GM19455 (cell line): Measurements from ENCODE around the gene ZBTB21.
"Not testable (repeated sequence)": the region's sequence is repeated elsewhere in the genome, so short reads cannot be mapped to it uniquely, and the experiment has no call there.

Source experiments
- ATAC-seq: cut with Tn5 transposase; IDR thresholded peaks from one replicate; pipeline ENCODE4 v1.9.1; 2021; ENCODE audit not compliant: unreplicated experiment

Gene ZBTB21

DNA sequence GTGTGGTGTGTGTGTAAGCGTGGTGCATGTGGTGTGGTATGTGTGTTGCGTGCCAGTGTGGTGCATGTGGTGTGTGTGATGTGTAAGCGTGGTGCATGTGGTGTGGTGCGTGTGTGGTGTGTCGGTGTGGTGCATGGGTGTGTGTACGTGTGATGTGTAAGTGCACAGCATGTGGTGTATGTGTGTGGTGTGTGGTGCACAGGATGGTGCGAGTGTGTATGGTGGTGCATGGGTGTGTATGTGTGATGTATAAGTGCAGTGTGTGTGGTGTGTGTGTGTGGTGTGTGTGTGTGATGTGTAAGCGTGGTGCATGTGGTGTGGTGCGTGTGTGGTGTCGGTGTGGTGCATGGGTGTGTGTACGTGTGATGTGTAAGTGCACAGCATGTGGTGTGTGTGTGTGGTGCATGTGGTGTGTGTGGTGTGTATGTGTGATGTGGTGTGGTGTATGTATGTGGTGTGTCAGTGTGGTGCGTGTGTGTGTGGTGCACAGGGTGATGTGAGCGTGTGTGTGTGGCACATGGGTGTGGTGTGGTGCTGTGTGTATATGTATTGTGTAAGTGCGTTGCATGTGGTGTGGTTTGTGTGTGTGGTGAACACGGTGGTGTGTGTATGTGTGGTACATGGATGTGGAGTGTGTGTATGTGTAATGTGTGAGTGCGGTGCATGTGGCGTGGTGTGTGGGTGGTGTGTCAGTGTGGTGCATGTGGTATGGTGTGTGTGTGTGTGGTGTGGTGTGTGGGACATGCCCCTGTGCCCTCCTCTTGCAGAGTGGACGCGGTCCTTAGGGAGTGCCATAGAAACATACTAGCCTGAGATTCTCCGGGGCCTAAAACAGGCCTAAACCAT lies 55.3 kb downstream of the ZBTB21 start:
- ATAC-seq, result no peak

DNA sequence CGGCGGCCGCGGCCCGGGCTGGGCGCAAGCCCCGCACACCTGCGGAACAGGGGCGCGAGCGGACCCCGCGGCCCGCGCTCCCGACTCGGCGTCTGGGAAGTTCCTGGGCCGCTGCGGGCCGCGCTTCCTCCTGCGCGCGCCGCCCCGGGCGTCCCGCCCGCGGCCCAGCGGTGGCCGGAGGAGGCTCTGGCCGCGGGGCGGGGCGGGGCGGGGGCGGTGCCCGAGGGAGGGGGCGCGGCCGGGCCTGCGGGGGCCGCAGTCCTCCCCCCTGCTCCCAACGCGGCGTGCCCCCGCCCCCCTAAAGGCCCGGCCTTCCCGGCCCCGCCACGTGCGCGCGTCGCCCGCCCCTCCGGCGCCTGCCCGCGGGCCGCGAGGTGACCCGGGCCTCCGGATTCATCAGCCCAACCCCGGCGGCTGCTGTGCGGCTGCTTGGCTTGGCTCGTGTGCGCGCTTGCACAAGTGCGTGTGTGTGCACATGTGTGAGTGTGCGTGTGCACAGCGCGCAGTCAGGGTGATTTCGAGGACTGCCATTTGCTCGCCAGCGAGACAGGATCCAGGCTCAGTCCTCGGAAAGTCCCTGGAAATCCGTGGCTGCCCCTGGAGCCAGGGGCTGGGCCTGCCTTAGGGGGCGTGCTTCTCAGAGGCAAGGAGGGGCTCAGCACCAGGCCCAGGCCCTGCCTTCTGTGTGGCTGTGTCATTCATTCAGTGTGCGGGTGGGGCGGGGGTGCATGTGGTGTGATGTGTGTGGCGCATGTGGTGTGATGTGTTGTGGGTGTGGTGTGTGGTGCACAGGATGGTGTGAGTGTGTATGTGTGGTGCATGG lies 56.1 kb downstream of the ZBTB21 start, which contains the start of gene C2CD2:
C2CD2 (minus strand) TSS at position 188 of the 823 bp plus-strand sequence. CDS start 370 bp downstream, outside the sequence.
- peak; percentile 58 for ATAC-seq

GRCh38 chr21:41953249-41953830 lies 56.8 kb downstream of the ZBTB21 start:
- ATAC-seq, result peak; percentile 34

- no peak for ATAC-seq
Observed at GRCh38 chr21:41952568-41953248, 57.5 kb downstream of the ZBTB21 start.

- ATAC-seq, result no peak
Observed at GRCh38 chr21:41951876-41952567, 58.1 kb downstream of the ZBTB21 start.

- no peak for ATAC-seq
Observed at GRCh38 chr21:41950941-41951351, 59.2 kb downstream of the ZBTB21 start.

- not testable (repeated sequence) for ATAC-seq
Observed at GRCh38 chr21:41949631-41950030, 60.5 kb downstream of the ZBTB21 start.

DNA sequence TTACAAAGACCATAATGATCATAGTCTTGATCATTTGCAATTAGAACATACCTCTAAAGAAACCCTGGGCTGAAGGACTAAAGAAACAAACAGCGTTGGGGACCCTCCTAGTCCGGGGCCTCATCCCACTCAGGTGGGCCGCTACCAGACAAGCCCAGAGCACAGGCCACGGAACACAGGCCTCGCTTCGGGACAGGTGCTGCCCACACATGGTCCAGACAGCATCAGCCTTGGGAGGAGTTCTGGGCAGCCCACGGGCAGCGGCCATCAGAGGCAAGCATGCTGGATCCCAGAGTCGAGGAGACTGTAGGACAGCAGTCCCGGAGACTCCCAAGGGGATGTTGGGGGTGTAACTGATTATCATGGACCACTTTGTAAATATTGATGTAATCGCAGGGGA lies 61.3 kb downstream of the ZBTB21 start:
- no peak for ATAC-seq

GRCh38 chr21:41948078-41948895 lies 61.9 kb downstream of the ZBTB21 start:
- ATAC-seq, result no peak

DNA sequence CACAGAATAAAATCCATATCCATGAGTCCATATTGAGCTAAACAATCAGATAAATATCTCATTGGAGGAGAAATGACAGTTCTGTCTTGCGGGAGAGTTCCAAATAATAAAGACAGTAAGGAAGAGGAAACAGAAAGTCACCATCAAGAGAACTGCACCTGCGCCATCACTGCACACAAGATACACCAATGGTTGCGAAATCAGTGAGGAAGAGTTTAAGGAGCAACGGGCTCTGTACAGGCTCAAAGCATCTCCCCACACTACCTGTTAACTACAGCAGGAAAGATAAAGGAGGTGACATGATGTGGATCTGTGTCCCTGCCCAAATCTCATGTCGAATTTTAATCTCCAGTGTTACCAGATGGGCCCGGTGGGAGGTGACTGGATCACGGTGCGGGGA lies 64.2 kb downstream of the ZBTB21 start:
- no peak for ATAC-seq

DNA sequence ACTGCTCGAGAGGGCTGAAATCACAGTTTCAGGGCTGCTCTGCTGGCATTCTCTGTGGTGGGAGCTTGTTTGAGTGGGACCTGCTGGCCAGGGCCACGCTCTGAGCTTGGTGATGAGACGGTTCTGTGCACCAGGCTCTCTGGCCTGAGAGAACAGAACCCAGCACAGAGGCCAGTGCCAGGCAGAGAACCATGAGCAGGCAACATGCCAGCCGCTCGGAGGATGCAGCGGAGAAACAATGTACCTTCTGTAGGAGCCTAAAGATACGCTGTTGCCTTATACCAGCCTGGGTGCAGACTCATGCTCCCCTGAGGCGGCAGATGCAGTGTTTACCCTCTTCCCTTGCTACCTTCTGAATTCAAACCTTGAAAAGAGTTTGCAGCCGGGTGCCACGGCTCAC lies 66.3 kb downstream of the ZBTB21 start:
- ATAC-seq, result no peak

DNA sequence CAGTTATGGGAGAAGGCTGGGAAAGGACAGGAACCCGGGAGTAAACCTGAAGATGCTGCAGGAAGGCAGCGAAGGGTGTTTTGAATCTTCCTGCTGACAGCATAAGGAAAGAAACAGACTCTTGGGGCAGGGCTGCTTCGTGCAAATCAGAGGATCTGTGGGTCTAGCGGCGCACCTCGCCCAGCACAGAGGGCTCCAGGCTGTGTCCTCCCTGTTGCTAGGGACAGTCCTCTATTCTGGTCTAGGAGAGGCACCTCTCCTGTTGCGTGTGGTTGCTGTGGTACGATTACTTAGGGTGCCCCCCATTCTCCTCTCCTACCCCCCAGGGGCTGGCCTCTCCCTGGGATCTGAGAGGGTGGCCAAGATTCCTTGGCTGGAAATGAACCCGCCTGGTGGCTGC lies 67.7 kb downstream of the ZBTB21 start:
- ATAC-seq, result no peak

GRCh38 chr21:41941941-41942340 lies 68.2 kb downstream of the ZBTB21 start:
- ATAC-seq, result no peak

GRCh38 chr21:41940431-41940830 lies 69.7 kb downstream of the ZBTB21 start:
- ATAC-seq, result no peak

DNA sequence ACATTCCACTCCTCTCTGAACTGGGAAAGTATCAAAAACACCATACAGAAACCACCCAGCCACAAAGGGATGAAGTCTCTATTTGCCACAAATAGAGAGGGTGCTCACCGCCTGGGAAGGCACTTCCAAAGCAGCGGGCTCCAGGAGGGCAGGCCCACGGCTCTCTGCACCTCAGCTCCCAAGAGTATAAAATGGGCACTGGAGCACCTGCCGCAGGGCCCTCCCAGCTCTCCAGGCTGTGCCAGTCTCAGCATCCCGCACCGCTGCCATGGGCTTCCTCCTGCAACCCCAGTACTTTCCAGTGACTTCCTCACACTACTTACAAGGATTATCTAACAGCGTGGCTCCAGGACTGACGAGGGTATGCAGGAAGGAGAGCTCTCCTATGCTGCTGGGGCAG lies 70.8 kb downstream of the ZBTB21 start:
- ATAC-seq, result no peak
